Fibroblast of the aortic adventitia (primary cell): ENCODE data around the gene TXNRD2. TPM values are rescaled to one million over a fixed set of nuclear protein-coding genes. Genes with fewer than 3 reads are reported as not detected.
A peak's percentile ranks its signal among the peaks of the same experiment; 100 is the strongest.

Experiments
- DNase-seq: peaks from one replicate; pipeline ENCODE4 v3.0.0-alpha.2; 2010; ENCODE audit warnings: low read depth
- H3K4me3 ChIP-seq: 2 replicates; pipeline ENCODE4 v1.5.1; 2011; ENCODE audit warnings: low read depth, mild to moderate bottlenecking, control low read depth, low read length, moderate library complexity
- CTCF ChIP-seq: IDR thresholded peaks from 2 replicates; pipeline ENCODE4 v1.5.1; 2011; ENCODE audit warnings: mild to moderate bottlenecking, low read length, control low read depth, inconsistent platforms; ENCODE audit not compliant: insufficient read depth
- total RNA-seq: library from RNA; depleted of rRNA; stranded (reverse); fragments of >200 nt; gene quantifications from 2 replicates; pipeline ENCODE4 v1.2.3, GENCODE V29; 2012; ENCODE audit warnings: low replicate concordance

The TXNRD2 gene
- total RNA-seq, 1 donor = 16.4 TPM

DNA sequence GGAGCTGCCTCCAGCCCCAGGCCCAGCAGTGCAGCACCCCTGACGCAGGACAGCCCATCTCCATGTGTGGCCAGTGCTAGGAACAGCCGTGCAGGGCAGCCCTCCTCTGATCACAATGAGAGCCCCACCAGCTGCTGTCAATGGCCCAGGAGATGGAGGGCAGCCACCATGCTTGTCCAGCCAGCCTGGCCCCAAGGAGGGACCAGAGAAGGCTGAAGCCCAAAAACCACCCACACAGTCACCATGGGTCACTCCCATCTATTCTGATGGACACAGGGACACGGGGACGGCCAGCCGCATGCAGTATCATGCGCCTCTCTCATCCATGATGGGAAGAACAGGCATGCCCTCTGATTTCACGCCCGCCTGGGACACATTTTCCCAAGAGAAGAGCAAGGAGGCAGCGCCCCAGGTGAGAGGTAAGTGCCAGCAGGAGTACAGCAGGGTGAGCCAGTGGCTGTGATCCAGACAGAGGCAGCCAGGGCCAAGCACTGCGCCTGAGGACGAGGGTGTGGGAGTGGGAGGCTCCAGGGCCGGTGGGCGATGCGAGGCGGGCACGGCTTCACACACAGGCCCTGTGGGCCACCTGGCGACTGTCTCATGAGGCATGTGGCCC, 53.4 kb downstream of the TXNRD2 start:
- H3K4me3 ChIP-seq = no peak overlapping the region
- TF ChIP-seq CTCF = no peak
- no peak for DNase-seq

DNA sequence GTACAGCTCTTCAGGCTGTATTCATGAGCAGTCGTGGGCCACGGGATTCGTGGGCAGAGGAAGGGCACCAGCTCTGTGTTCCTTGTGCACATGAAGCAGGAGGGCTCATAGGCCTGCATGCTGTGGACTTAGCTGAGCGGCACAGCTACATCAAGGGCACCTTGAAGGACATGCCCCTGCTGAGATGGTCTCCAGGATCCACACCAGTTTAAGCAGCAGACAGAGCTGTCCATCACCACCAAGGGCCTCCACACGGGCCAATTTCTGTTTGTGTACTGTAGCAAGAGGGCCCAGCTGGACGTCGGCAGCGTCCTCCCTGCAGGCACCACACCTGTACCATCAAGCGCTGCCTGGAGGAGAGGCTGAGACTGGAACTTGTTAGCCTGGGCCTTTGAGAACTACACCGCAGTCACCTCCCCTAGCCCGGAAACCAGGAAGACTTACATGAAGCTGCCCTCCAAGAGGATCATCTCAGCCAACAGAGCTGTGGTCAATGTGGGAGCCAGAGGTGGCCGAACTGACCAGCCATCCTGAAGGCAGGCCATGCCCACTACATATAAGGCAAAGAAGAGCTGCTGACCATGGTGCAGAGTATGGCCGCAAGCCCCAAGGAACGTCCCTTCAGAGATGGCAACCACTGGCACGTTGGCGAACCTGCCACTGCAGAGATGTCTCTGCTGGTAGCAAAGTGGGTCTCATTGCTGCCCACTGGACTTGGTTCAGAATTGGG, 54.2 kb downstream of the TXNRD2 start:
- TF ChIP-seq CTCF = no peak
- no peak for DNase-seq
- H3K4me3 ChIP-seq = no peak overlapping the region

DNA sequence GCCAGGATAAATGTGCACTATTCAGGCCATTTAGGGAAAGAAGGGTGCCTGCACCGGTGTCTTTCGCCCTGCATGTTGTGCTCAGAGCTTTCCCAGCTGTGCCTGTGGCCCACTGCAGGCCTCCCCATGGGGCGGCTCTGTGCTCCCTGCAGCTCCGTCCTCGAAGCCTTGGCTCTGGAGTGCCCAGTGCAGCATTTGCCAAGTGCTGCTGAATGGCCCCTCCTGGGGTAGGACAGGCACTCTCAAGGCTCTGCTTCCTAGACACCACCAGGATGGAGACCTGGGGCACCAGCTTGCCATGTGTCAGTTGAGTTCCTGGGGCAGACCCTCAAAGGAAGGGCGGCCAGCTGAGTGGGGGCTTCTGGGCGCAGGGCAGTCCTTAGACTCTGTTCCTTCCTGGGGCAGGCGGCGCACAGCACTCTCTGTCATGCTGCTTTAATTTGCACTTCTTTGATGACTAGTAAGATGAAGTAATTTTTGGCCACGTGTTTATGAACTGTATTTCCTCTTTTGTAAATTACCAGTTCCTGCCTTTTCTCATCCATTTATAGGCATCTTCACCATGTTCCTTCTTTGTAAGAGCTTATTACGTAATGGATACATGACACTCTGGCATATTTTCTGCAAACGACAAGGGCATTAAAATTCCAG, 54.9 kb downstream of the TXNRD2 start:
- DNase-seq = peak; percentile 38
- no peak for TF ChIP-seq CTCF
- no peak overlapping the region for H3K4me3 ChIP-seq

- no peak for TF ChIP-seq CTCF
- no peak for DNase-seq
- no peak overlapping the region for H3K4me3 ChIP-seq
These were observed 55.6 kb downstream of the TXNRD2 start for GRCh38 chr22:19885841-19886592.

DNA sequence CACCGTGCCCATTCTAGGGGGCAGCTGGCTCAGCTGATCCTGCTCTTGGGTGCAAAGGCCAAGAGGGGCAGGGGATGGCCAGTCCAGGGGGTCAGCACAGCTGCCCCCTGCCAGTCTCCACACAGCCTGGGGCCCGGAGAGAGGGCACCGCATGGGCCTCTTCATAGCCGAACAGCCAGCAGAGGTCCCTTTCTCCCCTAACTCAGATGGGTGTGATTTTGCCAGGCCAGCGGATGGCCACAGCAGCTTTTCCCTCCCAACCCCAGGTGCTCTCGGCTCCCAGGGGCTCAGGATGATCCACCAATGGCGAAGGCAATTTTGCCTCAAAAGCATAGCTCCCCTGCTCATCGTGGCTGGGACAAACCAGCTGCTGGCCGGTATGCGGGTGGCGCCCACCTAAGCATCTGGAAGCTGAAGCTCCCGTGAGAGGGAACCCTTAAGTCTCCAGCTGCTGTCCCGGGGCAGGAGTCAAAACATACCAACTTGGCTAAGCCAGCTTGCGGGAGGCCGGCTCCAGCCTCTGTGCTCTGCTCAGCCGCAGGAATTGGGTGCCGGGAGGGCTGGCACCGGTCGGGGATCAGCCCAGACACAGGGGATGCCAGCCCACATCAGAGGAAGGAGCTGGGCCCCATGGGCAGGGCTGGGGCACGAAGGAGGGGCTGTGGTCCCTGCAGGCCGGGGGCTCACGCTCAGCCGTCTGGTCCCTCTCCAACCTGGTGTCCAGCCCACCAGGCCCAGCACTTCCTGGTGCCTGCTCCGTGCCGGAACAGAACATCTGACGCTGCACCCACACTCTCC, 56.5 kb downstream of the TXNRD2 start:
- TF ChIP-seq CTCF = no peak
- no peak overlapping the region for H3K4me3 ChIP-seq
- no peak for DNase-seq
